Stimulated activated naive B cell treated with anti-CD40 and anti-IgM and Interleukin-4, amounts not matched to agents 10 μg/mL and 1 μg/mL and 100 μg/mL, for 72 hours (primary cell): ENCODE results near the gene DAPL1.

Experiments used
- ATAC-seq, 2 donors: fragments of 150-1000 bp; cut with Tn5 transposase; replicated peaks; 2 replicates each; pipeline ENCODE4 v1.10.0; 2021; ENCODE audit warnings: moderate library complexity in 1 of 2
- DNase-seq: peaks from one replicate; pipeline ENCODE4 v3.0.0; 2021
- H3K27ac Mint-ChIP-seq: one replicate; pipeline ENCODE4 v1.8.0; 2022; ENCODE audit warnings: mild to moderate bottlenecking, mixed read lengths
- H3K27me3 Mint-ChIP-seq, 2 donors: one replicate each; pipeline ENCODE4 v1.8.0; 2022; ENCODE audit warnings: mixed read lengths in 2 of 2
- H3K36me3 Mint-ChIP-seq, 2 donors: one replicate each; pipeline ENCODE4 v1.8.0; 2022; ENCODE audit warnings: mixed read lengths in 2 of 2, mild to moderate bottlenecking in 1 of 2
- H3K4me1 Mint-ChIP-seq, 2 donors: one replicate each; pipeline ENCODE4 v1.8.0; 2022; ENCODE audit warnings: mixed read lengths in 2 of 2, mild to moderate bottlenecking in 1 of 2
- H3K4me3 Mint-ChIP-seq, 2 donors: one replicate each; pipeline ENCODE4 v1.8.0; 2022; ENCODE audit warnings: mild to moderate bottlenecking in 2 of 2, mixed read lengths in 2 of 2, moderate library complexity in 1 of 2
- H3K9me3 Mint-ChIP-seq, 2 donors: one replicate each; pipeline ENCODE4 v1.8.0; 2022; ENCODE audit warnings: mixed read lengths in 2 of 2, mild to moderate bottlenecking in 1 of 2

Gene DAPL1

DNA sequence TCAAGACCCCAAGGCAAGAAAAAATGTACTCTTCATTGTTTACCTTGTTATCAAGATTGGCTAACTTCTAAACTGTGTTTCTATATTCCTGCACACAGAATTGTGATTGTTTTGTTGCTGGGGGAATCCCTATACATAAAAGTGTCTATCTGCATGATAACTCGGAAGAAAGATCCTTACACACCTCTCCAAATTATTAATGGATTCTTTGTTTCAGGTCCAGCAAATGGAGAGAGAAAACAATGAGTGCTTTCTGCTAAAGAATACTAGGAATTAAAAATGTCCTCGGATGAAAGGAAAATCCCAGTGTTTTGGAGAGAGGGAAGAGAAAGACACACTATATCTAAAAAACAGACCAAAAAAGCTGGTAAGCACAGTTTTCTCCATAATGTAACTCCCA is 6.2 kb upstream of the DAPL1 start:
- Mint-ChIP-seq H3K27me3 (peaks cover 19 to 24% of the 10 kb centered on the region in 2 donors), H3K27ac (no peak overlapping the region)

DNA sequence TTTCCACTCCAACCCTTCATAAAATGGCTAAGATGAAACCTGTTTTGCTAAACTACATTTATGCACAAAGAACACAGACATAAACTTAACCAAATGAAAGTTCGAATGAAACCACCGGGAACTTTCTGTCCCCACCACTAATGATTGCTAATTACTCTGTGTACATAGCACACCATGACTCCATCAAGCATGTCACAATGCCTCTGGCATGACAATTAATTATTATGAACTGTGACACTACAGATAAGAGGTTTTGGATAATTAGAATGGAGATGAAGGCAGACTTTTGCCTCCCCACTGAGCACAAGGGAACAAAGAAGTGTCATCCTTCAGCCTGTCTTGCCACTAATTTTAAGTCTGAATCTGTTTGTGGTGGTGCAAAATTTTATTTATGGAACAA is 1.5 kb downstream of the DAPL1 start:
- Mint-ChIP-seq H3K9me3 (no peaks in the 10 kb centered on the region), H3K36me3 (no peaks in the 10 kb centered on the region), H3K4me1 (no peaks in the 10 kb centered on the region), H3K27ac (no peak overlapping the region), H3K27me3 (peaks cover 5 to 30% of the 10 kb centered on the region in 2 donors), H3K4me3 (no peak overlapping the region)
- ATAC-seq (no peak), DNase-seq (no peak)

More for the DNA sequence above, 6.2 kb upstream of the DAPL1 start:
- no peak overlapping the region for H3K4me3 Mint-ChIP-seq
- peaks cover 0 to 2% of the 10 kb centered on the region in 2 donors for H3K9me3 Mint-ChIP-seq
- ATAC-seq (no peak), DNase-seq (no peak)
- no peaks in the 10 kb centered on the region for H3K36me3 Mint-ChIP-seq
- H3K4me1 Mint-ChIP-seq = peaks cover 4 to 6% of the 10 kb centered on the region in 2 donors

DNA sequence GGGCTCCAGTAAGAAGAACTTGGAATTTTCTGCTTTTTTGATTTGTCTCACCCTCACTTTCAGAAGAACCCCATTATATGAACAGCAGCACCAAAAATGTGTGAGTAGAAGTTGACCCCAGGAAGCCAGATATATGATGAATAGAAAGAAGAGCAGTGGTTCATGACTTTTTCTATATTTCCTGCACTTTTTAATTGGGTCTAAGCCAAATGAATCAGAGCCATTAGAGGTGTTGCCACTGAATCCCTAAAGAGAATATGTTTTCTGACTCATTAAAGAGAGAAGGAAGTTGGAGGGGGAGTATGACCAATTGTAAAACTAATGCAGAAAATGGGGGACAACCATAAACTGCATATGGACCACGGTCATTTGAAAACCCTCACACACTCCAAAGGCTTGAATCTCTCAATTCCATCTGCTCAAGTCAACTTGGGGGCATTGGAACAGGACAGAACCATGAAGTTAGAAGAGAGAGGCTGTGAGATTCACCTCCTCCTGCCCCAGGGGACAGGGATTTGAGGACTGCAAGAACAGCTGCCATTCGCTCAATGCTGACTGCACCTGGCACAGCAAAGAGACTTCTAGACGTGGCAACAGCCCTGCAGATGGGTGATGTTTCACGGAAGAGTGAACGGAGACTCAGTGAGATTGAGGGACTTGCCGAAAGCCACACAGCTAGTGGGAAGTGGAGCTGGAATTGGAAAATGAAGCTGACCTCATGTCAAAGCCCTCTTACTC is 3.0 kb downstream of the DAPL1 start:
- DNase-seq = no peak
- ATAC-seq = no peak
- H3K27me3 Mint-ChIP-seq = peaks cover 5 to 30% of the 10 kb centered on the region in 2 donors
- no peaks in the 10 kb centered on the region for H3K9me3 Mint-ChIP-seq
- H3K4me3 Mint-ChIP-seq = no peak overlapping the region
- no peaks in the 10 kb centered on the region for H3K36me3 Mint-ChIP-seq
- no peaks in the 10 kb centered on the region for H3K4me1 Mint-ChIP-seq
- H3K27ac Mint-ChIP-seq = no peak overlapping the region

DNA sequence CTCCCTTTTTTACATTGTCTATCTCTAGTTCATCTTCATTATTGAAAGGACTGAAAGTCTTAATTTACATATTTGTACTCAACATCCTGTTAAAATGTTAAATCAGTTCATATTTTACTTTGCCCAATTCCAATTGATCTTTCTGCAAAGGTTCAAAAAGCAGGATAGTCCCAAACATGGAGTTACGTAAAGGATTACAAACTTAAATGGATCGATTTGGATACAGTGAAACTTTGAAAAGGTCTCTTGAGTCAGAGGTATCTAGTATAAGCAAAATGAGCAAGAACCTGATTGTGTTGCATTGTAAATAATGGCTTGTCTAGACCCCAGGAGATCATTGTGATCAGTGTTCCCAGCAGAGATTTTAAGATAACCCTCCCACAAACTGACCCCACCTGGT is 4.1 kb downstream of the DAPL1 start:
- Mint-ChIP-seq H3K27ac (no peak overlapping the region), H3K4me1 (no peaks in the 10 kb centered on the region), H3K4me3 (no peak overlapping the region), H3K27me3 (peaks cover 0 to 30% of the 10 kb centered on the region in 2 donors), H3K36me3 (no peaks in the 10 kb centered on the region), H3K9me3 (no peaks in the 10 kb centered on the region)
- DNase-seq = no peak
- no peak for ATAC-seq

DNA sequence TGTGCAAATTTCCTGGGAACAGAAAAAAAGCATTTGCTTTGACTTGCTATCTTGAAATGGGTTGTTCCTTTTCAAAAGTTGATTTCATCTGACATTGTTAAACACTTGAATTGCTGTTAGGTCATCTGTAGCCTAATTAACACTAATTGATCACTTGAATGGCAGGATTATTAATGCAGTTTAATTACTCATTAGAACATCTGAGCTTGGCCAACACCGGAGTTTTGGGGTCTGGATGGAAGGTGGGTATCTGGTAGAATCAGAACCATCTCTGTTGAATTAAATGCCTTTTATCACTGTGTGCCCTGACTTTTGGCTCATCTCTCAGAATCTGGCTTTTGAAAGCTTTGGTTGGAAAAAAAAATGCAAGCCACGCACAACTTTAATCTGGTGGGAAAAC is 8.4 kb downstream of the DAPL1 start:
- Mint-ChIP-seq H3K4me1 (no peaks in the 10 kb centered on the region), H3K4me3 (no peak overlapping the region), H3K9me3 (no peaks in the 10 kb centered on the region), H3K27me3 (peaks cover 0 to 12% of the 10 kb centered on the region in 2 donors), H3K27ac (no peak overlapping the region), H3K36me3 (no peaks in the 10 kb centered on the region)
- no peak for DNase-seq
- no peak for ATAC-seq

DNA sequence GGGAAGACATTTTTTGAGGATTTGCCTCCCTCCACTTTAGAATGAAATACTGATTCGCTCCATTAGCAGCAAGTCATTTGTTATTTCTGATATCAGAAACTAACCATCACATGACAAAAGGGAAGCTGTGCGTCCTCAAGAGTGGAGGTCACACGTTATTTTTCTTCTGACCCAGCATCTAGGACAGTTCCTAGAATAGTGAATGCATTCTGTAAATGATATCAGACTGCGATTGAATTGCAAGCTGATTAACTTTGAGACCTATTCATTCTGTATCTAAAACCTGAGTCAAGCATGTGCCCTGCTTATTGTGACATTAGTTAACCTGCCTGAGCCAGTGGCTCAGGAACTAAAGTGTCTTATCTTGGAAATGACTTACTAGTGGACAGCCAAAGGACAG is 10.1 kb downstream of the DAPL1 start:
- Mint-ChIP-seq H3K27ac (no peak overlapping the region), H3K4me1 (no peaks in the 10 kb centered on the region), H3K4me3 (no peak overlapping the region), H3K27me3 (peaks cover 0 to 7% of the 10 kb centered on the region in 2 donors), H3K36me3 (no peaks in the 10 kb centered on the region), H3K9me3 (no peaks in the 10 kb centered on the region)
- ATAC-seq (no peak), DNase-seq (no peak)

DNA sequence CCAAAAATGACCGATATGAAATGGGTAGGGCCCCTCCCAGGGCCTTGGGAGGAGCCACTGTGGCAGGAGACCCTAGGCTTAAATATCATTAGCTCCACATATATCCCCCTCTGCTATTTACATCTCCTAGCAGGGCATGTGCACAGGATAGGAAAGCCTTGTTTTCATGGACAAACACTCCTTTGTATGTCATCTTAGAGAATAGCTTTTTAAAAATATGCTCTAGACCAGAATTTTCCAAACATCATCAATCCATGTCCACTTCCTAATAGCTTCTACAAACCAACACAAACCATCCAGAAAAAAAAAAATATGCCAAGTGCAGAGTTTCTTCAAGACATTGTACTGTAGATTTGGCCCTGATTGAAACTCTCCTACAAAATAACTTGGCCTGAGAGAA is 10.8 kb downstream of the DAPL1 start:
- H3K9me3 Mint-ChIP-seq = no peaks in the 10 kb centered on the region
- no peak overlapping the region for H3K4me3 Mint-ChIP-seq
- H3K36me3 Mint-ChIP-seq = no peaks in the 10 kb centered on the region
- ATAC-seq (no peak), DNase-seq (no peak)
- no peak overlapping the region for H3K27ac Mint-ChIP-seq
- no peaks in the 10 kb centered on the region for H3K4me1 Mint-ChIP-seq
- peaks cover under 1 to 6% of the 10 kb centered on the region in 2 donors for H3K27me3 Mint-ChIP-seq

DNA sequence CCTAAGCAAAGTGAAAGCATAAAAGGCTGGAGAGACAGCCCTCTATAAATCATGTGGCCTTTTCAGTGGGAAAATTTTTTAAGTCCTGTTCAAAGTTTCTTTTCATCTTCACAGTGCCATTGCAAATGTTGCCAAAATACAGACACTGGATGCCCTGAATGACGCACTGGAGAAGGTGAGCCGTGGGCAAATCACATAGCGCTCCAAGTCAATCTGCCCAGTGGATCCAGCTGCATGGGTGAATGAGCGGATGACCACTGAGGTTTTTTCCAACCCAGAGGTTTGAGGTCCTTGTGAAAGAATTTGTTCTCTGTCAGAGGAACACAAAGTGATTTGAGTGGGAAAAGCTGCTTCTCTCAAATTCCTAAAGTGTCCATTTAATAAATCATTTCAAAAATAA is 11.8 kb downstream of the DAPL1 start:
- ATAC-seq (no peak), DNase-seq (no peak)
- Mint-ChIP-seq H3K4me3 (no peak overlapping the region), H3K27ac (no peak overlapping the region), H3K9me3 (no peaks in the 10 kb centered on the region), H3K4me1 (no peaks in the 10 kb centered on the region), H3K27me3 (peaks cover 0 to 7% of the 10 kb centered on the region in 2 donors), H3K36me3 (no peaks in the 10 kb centered on the region)

DNA sequence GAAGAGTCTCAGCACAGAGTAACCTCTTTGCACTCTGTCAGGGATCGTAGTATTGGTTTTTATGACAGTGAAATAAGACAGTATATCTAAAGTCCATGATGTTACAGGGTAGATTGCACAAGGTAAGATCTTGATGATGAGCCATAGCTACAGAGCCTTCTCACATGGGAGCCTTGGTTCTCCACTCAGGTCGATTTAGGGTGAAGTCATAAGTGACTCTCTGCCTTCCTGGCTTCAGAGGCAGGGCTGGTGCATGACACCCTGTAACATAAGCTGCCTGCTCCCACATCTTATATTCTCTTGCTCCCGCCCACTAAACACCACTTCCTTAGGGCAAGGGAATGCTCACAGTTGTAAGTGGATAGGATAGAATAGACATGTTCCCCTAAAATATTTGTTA is 13.3 kb downstream of the DAPL1 start:
- no peak for DNase-seq
- ATAC-seq = no peak
- peaks cover 0 to 7% of the 10 kb centered on the region in 2 donors for H3K27me3 Mint-ChIP-seq
- H3K36me3 Mint-ChIP-seq = no peaks in the 10 kb centered on the region
- H3K9me3 Mint-ChIP-seq = no peaks in the 10 kb centered on the region
- no peak overlapping the region for H3K4me3 Mint-ChIP-seq
- H3K4me1 Mint-ChIP-seq = no peaks in the 10 kb centered on the region
- H3K27ac Mint-ChIP-seq = no peak overlapping the region

DNA sequence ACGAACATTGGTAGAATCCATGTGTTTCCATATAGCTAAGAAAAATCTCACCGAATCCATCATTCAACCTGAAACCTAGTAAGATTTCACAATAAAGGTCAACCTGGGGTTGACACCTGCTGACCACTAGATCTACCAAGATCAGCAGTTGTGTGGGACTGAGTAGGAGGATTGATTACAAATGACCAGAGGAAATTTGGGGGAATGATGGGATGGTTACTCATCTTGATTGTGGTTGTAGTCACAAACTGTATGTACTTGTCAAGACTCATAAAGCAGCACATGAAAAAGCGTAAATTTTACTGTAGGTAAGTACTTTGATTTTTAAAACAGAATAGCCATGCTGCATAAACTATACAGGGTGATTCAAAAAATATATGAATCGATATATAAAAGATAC is 14.7 kb downstream of the DAPL1 start:
- H3K4me3 Mint-ChIP-seq = no peak overlapping the region
- H3K9me3 Mint-ChIP-seq = no peaks in the 10 kb centered on the region
- H3K4me1 Mint-ChIP-seq = no peaks in the 10 kb centered on the region
- DNase-seq (no peak), ATAC-seq (no peak)
- no peak overlapping the region for H3K27ac Mint-ChIP-seq
- peaks cover 0 to 7% of the 10 kb centered on the region in 2 donors for H3K27me3 Mint-ChIP-seq
- H3K36me3 Mint-ChIP-seq = no peaks in the 10 kb centered on the region

DNA sequence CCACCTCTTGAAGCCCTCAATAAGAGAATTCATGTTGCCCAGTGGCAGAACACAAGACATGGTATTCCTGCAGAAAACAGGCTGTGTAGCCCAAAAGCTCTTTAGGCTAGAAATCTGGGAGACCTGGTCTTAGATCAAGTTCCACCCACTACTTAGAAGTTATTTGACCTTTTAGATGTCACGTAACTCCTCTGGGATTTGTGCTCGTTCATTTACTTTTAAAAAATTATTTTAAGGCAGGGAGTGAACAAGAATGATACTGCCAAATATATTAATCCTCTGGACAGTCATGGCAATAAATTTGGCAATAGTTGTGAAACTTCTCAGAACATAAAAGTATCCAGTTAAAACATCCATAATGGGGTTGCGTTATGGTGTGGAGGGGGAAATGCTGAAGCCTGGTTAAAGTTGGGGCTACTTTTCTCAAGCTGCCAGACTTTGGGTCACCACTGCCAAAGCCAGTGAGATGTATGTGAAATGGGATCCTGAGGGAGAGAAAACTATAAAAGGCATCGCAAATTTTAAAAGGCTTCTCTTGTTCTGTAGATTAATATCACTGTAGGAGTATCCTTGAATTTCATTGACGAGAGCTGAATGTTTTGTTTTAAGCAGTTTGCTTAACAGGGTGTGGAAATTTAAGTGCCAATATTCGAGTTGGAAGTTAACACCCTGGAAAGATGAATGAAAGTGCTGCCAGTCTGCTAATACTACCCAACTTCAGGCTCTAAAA is 15.8 kb downstream of the DAPL1 start:
- Mint-ChIP-seq H3K9me3 (no peaks in the 10 kb centered on the region), H3K4me3 (no peak overlapping the region), H3K4me1 (no peaks in the 10 kb centered on the region), H3K27me3 (peaks cover 0 to 7% of the 10 kb centered on the region in 2 donors), H3K27ac (no peak overlapping the region), H3K36me3 (no peaks in the 10 kb centered on the region)
- no peak for ATAC-seq
- DNase-seq = no peak

DNA sequence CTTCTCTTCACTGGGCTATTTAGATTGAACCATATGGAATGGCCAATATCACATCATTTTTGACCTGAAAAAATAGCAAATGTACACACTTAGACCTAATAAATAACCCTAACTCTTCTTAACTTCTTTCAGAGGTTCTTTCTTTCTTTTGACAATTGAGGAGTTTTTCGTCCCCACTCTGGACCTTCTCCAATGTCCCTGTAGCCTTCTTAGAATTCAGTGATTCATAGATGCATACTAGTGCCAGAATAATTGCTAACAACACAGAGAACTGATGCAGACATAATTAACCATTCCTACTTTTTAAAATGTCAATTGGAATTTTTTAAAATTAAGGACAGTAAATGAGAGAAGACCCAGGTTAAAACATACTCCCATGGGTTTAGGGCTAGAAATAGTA is 20.0 kb downstream of the DAPL1 start:
- no peak for DNase-seq
- no peak for ATAC-seq
- no peak overlapping the region for H3K4me3 Mint-ChIP-seq
- H3K4me1 Mint-ChIP-seq = no peaks in the 10 kb centered on the region
- H3K9me3 Mint-ChIP-seq = peaks cover 0 to 3% of the 10 kb centered on the region in 2 donors
- peaks cover 7 to 18% of the 10 kb centered on the region in 2 donors for H3K27me3 Mint-ChIP-seq
- H3K36me3 Mint-ChIP-seq = no peaks in the 10 kb centered on the region
- H3K27ac Mint-ChIP-seq = no peak overlapping the region

DNA sequence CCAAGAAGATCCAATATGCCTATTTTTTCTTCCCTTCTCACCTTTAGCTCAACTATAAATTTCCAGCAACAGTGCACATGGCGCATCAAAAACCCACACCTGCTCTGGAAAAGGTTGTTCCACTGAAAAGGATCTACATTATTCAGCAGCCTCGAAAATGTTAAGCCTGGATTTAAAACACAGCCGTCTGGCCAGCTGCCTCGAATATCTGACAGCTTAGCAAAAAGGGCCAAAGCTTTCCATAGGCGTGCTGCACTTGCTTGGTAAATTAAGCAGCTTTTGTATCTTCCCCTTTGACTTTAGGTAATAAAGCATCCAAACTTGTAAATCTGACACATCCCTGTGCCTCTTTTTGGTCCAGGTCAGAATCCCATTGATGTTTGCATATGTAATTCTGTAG is 20.5 kb downstream of the DAPL1 start:
- no peaks in the 10 kb centered on the region for H3K4me1 Mint-ChIP-seq
- H3K27ac Mint-ChIP-seq = no peak overlapping the region
- H3K4me3 Mint-ChIP-seq = no peak overlapping the region
- no peak for DNase-seq
- no peaks in the 10 kb centered on the region for H3K36me3 Mint-ChIP-seq
- H3K27me3 Mint-ChIP-seq = peaks cover 7 to 14% of the 10 kb centered on the region in 2 donors
- H3K9me3 Mint-ChIP-seq = peaks cover 0 to 3% of the 10 kb centered on the region in 2 donors
- ATAC-seq = no peak

DNA sequence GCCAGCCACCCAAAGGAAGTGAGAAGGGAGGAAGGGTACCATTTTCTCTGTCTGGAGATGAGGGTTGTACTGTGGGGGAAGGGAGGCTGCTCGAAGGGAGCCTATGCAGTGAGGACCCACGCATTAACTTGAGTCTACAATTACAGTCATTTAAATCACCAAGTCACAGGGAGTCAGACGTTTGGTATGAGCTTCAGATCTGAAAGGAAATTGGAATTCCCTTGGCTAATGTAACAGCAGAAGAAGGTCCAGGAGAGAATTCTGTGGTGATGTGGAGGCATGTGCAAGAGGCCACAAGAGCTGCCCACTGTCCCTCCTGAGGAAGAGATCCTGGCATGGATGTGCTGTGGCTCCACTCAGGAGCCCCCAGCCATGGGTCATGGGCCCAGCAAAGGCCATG is 22.5 kb downstream of the DAPL1 start:
- peaks cover 10 to 15% of the 10 kb centered on the region in 2 donors for H3K27me3 Mint-ChIP-seq
- no peak for ATAC-seq
- DNase-seq = no peak
- no peaks in the 10 kb centered on the region for H3K36me3 Mint-ChIP-seq
- H3K27ac Mint-ChIP-seq = no peak overlapping the region
- H3K4me1 Mint-ChIP-seq = no peaks in the 10 kb centered on the region
- H3K4me3 Mint-ChIP-seq = no peak overlapping the region
- H3K9me3 Mint-ChIP-seq = peaks cover 0 to 3% of the 10 kb centered on the region in 2 donors

DNA sequence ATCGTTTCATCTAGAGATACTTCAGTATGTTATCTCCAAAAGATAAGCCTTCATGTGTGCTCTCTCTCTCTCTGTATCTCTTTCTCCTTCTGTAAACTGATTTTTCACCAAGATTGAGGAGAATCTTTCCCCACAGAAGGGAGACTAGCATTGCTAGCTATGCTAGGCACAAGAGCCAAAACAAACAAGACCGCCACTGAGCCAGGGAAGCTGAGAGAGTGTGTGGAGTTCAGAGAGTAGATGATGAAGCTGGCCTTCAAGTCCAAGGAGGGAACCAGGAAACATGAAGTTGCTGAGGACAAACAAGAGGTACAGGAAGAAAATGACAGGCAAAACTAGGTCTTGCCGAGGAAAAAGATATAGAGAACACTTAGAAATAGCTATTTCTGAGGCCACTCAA is 23.4 kb downstream of the DAPL1 start:
- Mint-ChIP-seq H3K4me3 (no peak overlapping the region), H3K4me1 (no peaks in the 10 kb centered on the region), H3K36me3 (no peaks in the 10 kb centered on the region), H3K27me3 (peaks cover 10 to 15% of the 10 kb centered on the region in 2 donors), H3K9me3 (peaks cover 0 to 3% of the 10 kb centered on the region in 2 donors), H3K27ac (no peak overlapping the region)
- ATAC-seq (no peak), DNase-seq (no peak)
